Measurements from ENCODE around the gene TMEM106C. TPM values are rescaled to one million over a fixed set of nuclear protein-coding genes. Genes with fewer than 3 reads are reported as not detected.

The TMEM106C gene
- total and polyA plus RNA-seq, 2 of the 13 experiments (the other 11 are each of a cell fraction or from before 2014, with no cell fraction given) = 132 to 192 TPM

- Histone ChIP-seq H2AFZ (ENCODE audit: low read length) (no peak overlapping the region), H3K79me2 (ENCODE audit: insufficient read depth, low read length) (no peaks in the 10 kb centered on the region), H3K4me1 (ENCODE audit: insufficient read depth, low read length) (peaks cover 13% of the 10 kb centered on the region), H3K27ac (ENCODE audit: extremely low read length, insufficient read depth, low read length) (no peak overlapping the region), H3K9me3 (ENCODE audit: low read length) (no peaks in the 10 kb centered on the region), H3K4me3 (replicated peaks in 1 of 3; ENCODE audit: insufficient read depth in 1 of 3, low read depth in 2 of 3, low read length in 3 of 3) (no peak overlapping the region), H3K36me3 (replicated peaks in 1 of 2; ENCODE audit: control insufficient read depth in 1 of 2, insufficient read depth in 2 of 2, low read length in 2 of 2) (no peaks in the 10 kb centered on the region), H3K27me3 (ENCODE audit: control insufficient read depth in 1 of 2, insufficient read depth in 2 of 2, low read length in 2 of 2) (0 out of 5 replicates have a peak, but pooled peaks cover 0 to 4% of the 10 kb centered on the region in 2 experiments), H4K20me1 (ENCODE audit: insufficient read depth, low read length) (no peaks in the 10 kb centered on the region), H3K9ac (ENCODE audit: insufficient read depth, low read depth, low read length) (no peak overlapping the region), H3K4me2 (ENCODE audit: low read depth, low read length) (no peak overlapping the region)
- no TSS peak for BruUV-seq (replicated peaks)
- POLR2A ChIA-PET = no interaction called here
- in situ Hi-C loops (cut with HindIII; ENCODE audit: extremely low pct_ligation_motif_present, low pct_unique_long_range_greater_than_20kb) (no loop called here), intact Hi-C loops (cut with micrococcal nuclease; ENCODE audit: unreplicated experiment) (no loop called here)
- CTCF ChIA-PET (ENCODE audit: low intra/inter-chr PET ratio, low total read pairs) = no interaction called here
- DNase-seq (ENCODE audit: low spot score) = no peak
- ATAC-seq = no peak
- FAIRE-seq = no peak
- no peak for TF ChIP-seq GATAD1 (CRISPR knock-in tag; IDR thresholded peaks at IDR 0.05)
- no peak for TF ChIP-seq PREB (CRISPR knock-in tag; IDR thresholded peaks at IDR 0.05)
- no peak for TF ChIP-seq PHF8 (CRISPR knock-in tag; IDR thresholded peaks at IDR 0.05)
- TF ChIP-seq ZFP37 (CRISPR knock-in tag; IDR thresholded peaks at IDR 0.05; ENCODE audit: borderline replicate concordance) = no peak
- TF ChIP-seq XBP1 (CRISPR knock-in tag; IDR thresholded peaks at IDR 0.05) = no peak
- no peak for TF ChIP-seq ZNF790 (CRISPR knock-in tag; IDR thresholded peaks at IDR 0.05; ENCODE audit: borderline replicate concordance)
- no peak for TF ChIP-seq GZF1 (CRISPR knock-in tag; IDR thresholded peaks at IDR 0.05)
- TF ChIP-seq ZNF264 (CRISPR knock-in tag; IDR thresholded peaks at IDR 0.05) = no peak
- TF ChIP-seq HOXA7 (CRISPR knock-in tag; IDR thresholded peaks at IDR 0.05) = no peak
- no peak for TF ChIP-seq ZNF776 (CRISPR knock-in tag; IDR thresholded peaks at IDR 0.05)
- no peak for TF ChIP-seq LCORL (IDR thresholded peaks at IDR 0.05)
- TF ChIP-seq LCORL (CRISPR knock-in tag; IDR thresholded peaks at IDR 0.05) = no peak
- no peak for TF ChIP-seq ZNF569 (CRISPR knock-in tag; IDR thresholded peaks at IDR 0.05; ENCODE audit: borderline replicate concordance)
- TF ChIP-seq ETV6 (CRISPR knock-in tag; conservative IDR thresholded peaks at IDR 0.05) = no peak
- TF ChIP-seq RORA (CRISPR knock-in tag; IDR thresholded peaks at IDR 0.05) = no peak
- no peak for TF ChIP-seq GABPB1 (CRISPR knock-in tag; IDR thresholded peaks at IDR 0.05)
- TF ChIP-seq GPN1 (CRISPR knock-in tag; IDR thresholded peaks at IDR 0.05; ENCODE audit: borderline replicate concordance) = no peak
- no peak for TF ChIP-seq ZBTB14 (CRISPR knock-in tag; IDR thresholded peaks at IDR 0.05)
- TF ChIP-seq RXRA (CRISPR knock-in tag; IDR thresholded peaks at IDR 0.05) = no peak
- 62% methylated on average over 7 of the region's 7 CpGs for WGBS (ENCODE audit: low lambda C conversion rate)
Observed at GRCh38 chr12:47978598-47978873, 15.1 kb downstream of the TMEM106C start.

Measured in HepG2 (cell line).